H1 (cell line): ENCODE data around the gene CHCHD6. TPM values are rescaled to one million over a fixed set of nuclear protein-coding genes. Genes with fewer than 3 reads are reported as not detected.

Experiments
- CTCF ChIA-PET: fragments of 300-600 bp; sonication (Branson Sonifier 250); formaldehyde crosslinking; loops from one replicate; lab custom pipeline; 2021; ENCODE audit not compliant: partially characterized antibody; lab: Charles Lee
- POLR2A ChIA-PET: fragments of 300-600 bp; sonication (Branson Sonifier 250); formaldehyde crosslinking; loops from one replicate; lab custom pipeline; 2021; ENCODE audit warnings: inconsistent platforms; ENCODE audit not compliant: partially characterized antibody; lab: Charles Lee
- DNase-seq, 2 experiments: peaks; one replicate each; pipeline versions ENCODE4 v3.0.0 to v3.0.0-alpha.2; 2010 to 2022; ENCODE audit warnings: low spot score in 2 of 2, low read depth in 1 of 2, mixed read lengths in 1 of 2
- FAIRE-seq: peaks from 2 replicates; lab custom pipeline; 2011; peaks lifted over from hg19 to GRCh38; lab: Jason Lieb, UNC
- H2AFZ ChIP-seq: 2 replicates; pipeline ENCODE4 v1.8.1; 2012; ENCODE audit warnings: low read length, inconsistent platforms
- H2AK5ac ChIP-seq: 2 replicates; pipeline ENCODE4 v1.6.1; 2013; ENCODE audit warnings: low read depth, low read length
- H2BK120ac ChIP-seq: replicated peaks from 2 replicates; pipeline ENCODE3; 2013; ENCODE audit warnings: low read depth, low read length, inconsistent platforms
- H2BK12ac ChIP-seq: 2 replicates; pipeline ENCODE4 v1.6.1; 2013; ENCODE audit warnings: low read depth, low read length
- H2BK15ac ChIP-seq: 2 replicates; pipeline ENCODE4 v1.6.1; 2013; ENCODE audit warnings: low read length
- H2BK20ac ChIP-seq: 2 replicates; pipeline ENCODE4 v1.6.1; 2013; ENCODE audit warnings: low read length
- H2BK5ac ChIP-seq: 2 replicates; pipeline ENCODE4 v1.6.1; 2013; ENCODE audit warnings: low read depth, low read length
- H3K14ac ChIP-seq: 2 replicates; pipeline ENCODE4 v1.6.1; 2013; ENCODE audit warnings: inconsistent platforms; ENCODE audit not compliant: insufficient read length
- H3K18ac ChIP-seq: 2 replicates; pipeline ENCODE4 v1.6.1; 2013; ENCODE audit warnings: low read length; ENCODE audit errors: extremely low read depth
- H3K23ac ChIP-seq: 2 replicates; pipeline ENCODE4 v1.6.1; 2013; ENCODE audit warnings: inconsistent platforms; ENCODE audit not compliant: insufficient read length
- H3K23me2 ChIP-seq: 2 replicates; pipeline ENCODE4 v1.6.1; 2013; ENCODE audit warnings: low read depth, low read length
- H3K27ac ChIP-seq: 2 replicates; pipeline ENCODE4 v1.6.1; 2011; ENCODE audit warnings: low read depth, low read length, inconsistent platforms
- H3K27me3 ChIP-seq, 4 experiments: replicated peaks in 1 of 4; 1 replicate in 1 of 4; 2 replicates in 3 of 4; pipeline versions ENCODE4 v1.6.1 to v1.8.1; 2011 to 2013; ENCODE audit warnings: low read length in 3 of 4, mild to moderate bottlenecking in 3 of 4, inconsistent platforms in 2 of 4, mixed read lengths in 2 of 4, moderate library complexity in 1 of 4; ENCODE audit not compliant: control insufficient read depth in 3 of 4, insufficient read depth in 3 of 4; ENCODE audit errors: extremely low read depth in 1 of 4
- H3K36me3 ChIP-seq, 4 experiments: 2 replicates each; pipeline versions ENCODE4 v1.6.1 to v1.8.1; 2011 to 2013; ENCODE audit warnings: mild to moderate bottlenecking in 4 of 4, low read length in 3 of 4, moderate library complexity in 2 of 4, control low read depth in 1 of 4, inconsistent platforms in 1 of 4; ENCODE audit not compliant: insufficient read depth in 4 of 4, control insufficient read depth in 2 of 4
- H3K4ac ChIP-seq: replicated peaks from 2 replicates; pipeline ENCODE3; 2013; ENCODE audit warnings: low read length, low read depth, mixed read lengths, inconsistent platforms; ENCODE audit not compliant: insufficient read length
- H3K4me1 ChIP-seq, 4 experiments: replicated peaks in 1 of 4; 1 replicate in 1 of 4; 2 replicates in 3 of 4; pipeline versions ENCODE4 v1.6.1 to v1.8.1; 2011 to 2013; ENCODE audit warnings: low read length in 3 of 4, inconsistent platforms in 2 of 4, mixed read lengths in 1 of 4; ENCODE audit not compliant: insufficient read depth in 4 of 4, control insufficient read depth in 3 of 4
- H3K4me2 ChIP-seq, 2 experiments: 2 replicates each; pipeline versions ENCODE4 v1.6.1 to v1.8.1; 2011 to 2013; ENCODE audit warnings: low read depth in 2 of 2, low read length in 2 of 2, control low read depth in 1 of 2, inconsistent platforms in 1 of 2, mild to moderate bottlenecking in 1 of 2; ENCODE audit not compliant: insufficient read depth in 1 of 2
- H3K4me3 ChIP-seq, 4 experiments: fragments of 200-600, 300-600 bp in 1 of 4; sonication (generic), shearing (Covaris generic), sonication (Bioruptor Twin) in 1 of 4; 2 replicates each; pipeline versions ENCODE4 v1.5.1 to v1.8.1; 2011 to 2016; ENCODE audit warnings: low read length in 4 of 4, low read depth in 3 of 4, control low read depth in 2 of 4, inconsistent platforms in 2 of 4, mild to moderate bottlenecking in 2 of 4, mixed read lengths in 1 of 4, moderate library complexity in 1 of 4; ENCODE audit not compliant: insufficient read depth in 2 of 4; ENCODE audit errors: extremely low read depth in 1 of 4
- H3K56ac ChIP-seq: replicated peaks from 2 replicates; pipeline ENCODE3; 2013; ENCODE audit warnings: low read depth, mild to moderate bottlenecking, mixed read lengths, low read length, inconsistent platforms; ENCODE audit not compliant: insufficient read length
- H3K79me1 ChIP-seq: 2 replicates; pipeline ENCODE4 v1.6.1; 2013; ENCODE audit warnings: low read depth, low read length, control low read depth
- H3K79me2 ChIP-seq, 2 experiments: 2 replicates each; pipeline versions ENCODE4 v1.6.1 to v1.8.1; 2012 to 2013; ENCODE audit warnings: low read length in 2 of 2, mild to moderate bottlenecking in 2 of 2, inconsistent platforms in 1 of 2; ENCODE audit not compliant: insufficient read depth in 2 of 2, control insufficient read depth in 1 of 2
- H3K9ac ChIP-seq, 4 experiments: replicated peaks in 1 of 4; 1 replicate in 1 of 4; 2 replicates in 3 of 4; pipeline versions ENCODE4 v1.6.1 to v1.8.1; 2011 to 2013; ENCODE audit warnings: low read depth in 3 of 4, low read length in 3 of 4, control low read depth in 2 of 4, mild to moderate bottlenecking in 2 of 4, moderate library complexity in 2 of 4, inconsistent platforms in 1 of 4; ENCODE audit errors: extremely low read depth in 1 of 4
- H3K9me3 ChIP-seq, 2 experiments: 2 replicates each; pipeline versions ENCODE4 v1.6.1 to v1.8.1; 2012 to 2013; ENCODE audit warnings: mild to moderate bottlenecking in 2 of 2, moderate library complexity in 2 of 2, control low read depth in 1 of 2, inconsistent platforms in 1 of 2, low read depth in 1 of 2, low read length in 1 of 2, mixed read lengths in 1 of 2; ENCODE audit not compliant: insufficient read depth in 2 of 2
- H4K20me1 ChIP-seq, 2 experiments: replicated peaks in 1 of 2; 2 replicates each; pipeline versions ENCODE3 to v1.8.1; 2011 to 2013; ENCODE audit warnings: inconsistent platforms in 2 of 2, low read length in 2 of 2, mild to moderate bottlenecking in 1 of 2; ENCODE audit not compliant: insufficient read depth in 2 of 2, control insufficient read depth in 1 of 2
- H4K5ac ChIP-seq: 2 replicates; pipeline ENCODE4 v1.6.1; 2013; ENCODE audit warnings: low read length, low read depth, mixed read lengths, inconsistent platforms; ENCODE audit not compliant: insufficient read length
- H4K8ac ChIP-seq: 2 replicates; pipeline ENCODE4 v1.8.0; 2013; ENCODE audit warnings: mild to moderate bottlenecking, moderate library complexity, low read length, inconsistent platforms; ENCODE audit not compliant: insufficient read depth; ENCODE audit errors: extremely low read depth
- H4K91ac ChIP-seq: replicated peaks from 2 replicates; pipeline ENCODE3; 2013; ENCODE audit warnings: low read length, mixed read lengths, inconsistent platforms; ENCODE audit not compliant: insufficient read length
- BACH1 ChIP-seq: IDR thresholded peaks from 2 replicates; pipeline ENCODE4 v1.6.1; 2012; ENCODE audit warnings: low read length, improper control_type of control experiment
- CBX8 ChIP-seq: fragments of 300-800, 300-1000 bp; sonication (generic); IDR thresholded peaks from 2 replicates; pipeline ENCODE4 v1.7.1; 2016; ENCODE audit warnings: low read depth, low read length, borderline replicate concordance
- CHD1 ChIP-seq: IDR thresholded peaks from 2 replicates; pipeline ENCODE4 v1.6.1; 2012; ENCODE audit warnings: low read depth, low read length, improper control_type of control experiment
- HDAC2 ChIP-seq, 2 experiments: fragments of 300-600 bp in 1 of 2; sonication (generic) in 1 of 2; IDR thresholded peaks; 2 replicates each; pipeline ENCODE4 v1.6.1; 2011 to 2012; ENCODE audit warnings: low read depth in 2 of 2, low read length in 2 of 2, mild to moderate bottlenecking in 2 of 2, moderate library complexity in 2 of 2, borderline replicate concordance in 1 of 2, inconsistent platforms in 1 of 2
- JUND ChIP-seq: IDR thresholded peaks from 2 replicates; pipeline ENCODE4 v1.6.1; 2011; ENCODE audit warnings: mild to moderate bottlenecking, improper control_type of control experiment, low read length
- MAFK ChIP-seq: IDR thresholded peaks from 2 replicates; pipeline ENCODE4 v1.6.1; 2012; ENCODE audit warnings: low read depth, mild to moderate bottlenecking, improper control_type of control experiment, low read length
- SAP30 ChIP-seq: fragments of 300-600 bp; sonication (generic); IDR thresholded peaks from 2 replicates; pipeline ENCODE4 v1.7.1; 2012; ENCODE audit warnings: low read length, moderate library complexity, mild to moderate bottlenecking, inconsistent platforms; ENCODE audit not compliant: insufficient read depth, insufficient replicate concordance
- SP4 ChIP-seq: IDR thresholded peaks from 2 replicates; pipeline ENCODE4 v1.6.1; 2012; ENCODE audit warnings: low read length, inconsistent platforms
- TEAD4 ChIP-seq: IDR thresholded peaks from 2 replicates; pipeline ENCODE4 v1.6.1; 2012; ENCODE audit warnings: low read depth, low read length, inconsistent platforms, mixed read lengths
- USF2 ChIP-seq: IDR thresholded peaks from 2 replicates; pipeline ENCODE4 v1.6.1; 2011; ENCODE audit warnings: low read length, improper control_type of control experiment
- ZNF274 ChIP-seq: IDR thresholded peaks from 2 replicates; pipeline ENCODE4 v1.7.0; 2012; ENCODE audit warnings: low read length, borderline replicate concordance; ENCODE audit errors: extremely low read depth
- WGBS, 2 experiments: shearing (Covaris generic) in 1 of 2; methylation state at CpG; one replicate each; pipeline versions ENCODE4 v1.1.6 to v1.1.7; 2013 to 2015; ENCODE audit warnings: low lambda C conversion rate in 2 of 2, mixed read lengths in 2 of 2, inconsistent platforms in 1 of 2, low coverage in 1 of 2, missing lambda C conversion rate in 1 of 2; ENCODE audit not compliant: insufficient replicate concordance in 2 of 2, insufficient coverage in 1 of 2, insufficient read length in 1 of 2; ENCODE audit errors: extremely low coverage in 1 of 2, missing lambda C conversion rate in 1 of 2; 5-methylcytosine and 5-hydroxymethylcytosine counted together
- polyA plus RNA-seq, 7 experiments: library from polyadenylated mRNA; depleted of rRNA in 3 of 7; stranded (reverse) in 5 of 7; unstranded in 2 of 7; fragments of >200 nt in 5 of 7; fragments of 200-250 nt in 2 of 7; gene quantifications; 1 replicate in 5 of 7; 2 replicates in 1 of 7; 4 replicates in 1 of 7; pipeline versions ENCODE4 v1.2.1 to v1.2.3, GENCODE V29; 2011 to 2013; ENCODE audit warnings: missing spikeins in 2 of 7, mixed read lengths in 2 of 7
- total RNA-seq: library from RNA; stranded (reverse); fragmentation: NEBNext Ultra II Directional; extraction: Animal tissue kit (Norgen Biotek cat#: 25700); gene quantifications from 2 replicates; pipeline ENCODE4 v1.2.1, GENCODE V29; 2021
- TF ChIP-seq, protein P1 (sequence below): IDR thresholded peaks from 2 replicates; pipeline ENCODE4 v1.6.1; 2012; ENCODE audit warnings: inconsistent platforms

Gene CHCHD6
- total and polyA plus RNA-seq, 2 of the 8 experiments (the other 6 are each of a cell fraction or from before 2014, with no cell fraction given): 32.4 to 37.6 TPM

GRCh38 chr3:126937973-126938372, 233.9 kb downstream of the CHCHD6 start:
- TF ChIP-seq TEAD4 (no peak), SP4 (no peak), CHD1 (no peak), MAFK (no peak), SAP30 (no peak), USF2 (no peak), JUND (no peak), CBX8 (no peak), ZNF274 (no peak), HDAC2 (IDR thresholded peaks at IDR 0.05; ENCODE audit: borderline replicate concordance in 1 of 2, low read depth in 2 of 2, low read length in 2 of 2) (no peak), BACH1 (no peak)
- TF ChIP-seq, protein P1, sequence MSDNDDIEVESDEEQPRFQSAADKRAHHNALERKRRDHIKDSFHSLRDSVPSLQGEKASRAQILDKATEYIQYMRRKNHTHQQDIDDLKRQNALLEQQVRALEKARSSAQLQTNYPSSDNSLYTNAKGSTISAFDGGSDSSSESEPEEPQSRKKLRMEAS: no peak
- TF ChIP-seq, all 59 proteins: peak for 0
- Histone ChIP-seq H3K4me3 (no peak overlapping the region), H3K9me3 (no peaks in the 10 kb centered on the region), H3K9ac (no peak overlapping the region), H2BK20ac (no peak overlapping the region), H3K4me2 (no peak overlapping the region), H2BK12ac (no peak overlapping the region), H4K20me1 (peaks cover 0 to 2% of the 10 kb centered on the region in 2 experiments), H3K79me2 (no peaks in the 10 kb centered on the region), H4K5ac (no peak overlapping the region), H4K91ac (no peak overlapping the region), H3K23ac (no peak overlapping the region), H3K14ac (no peak overlapping the region), H4K8ac (no peak overlapping the region), H3K4ac (no peak overlapping the region), H3K79me1 (peaks cover 4% of the 10 kb centered on the region; the same call in 1 of the 2 replicates), H3K4me1 (no peaks in the 10 kb centered on the region), H2AFZ (no peak overlapping the region), H2BK5ac (no peak overlapping the region), H3K18ac (no peak overlapping the region), H2BK120ac (no peak overlapping the region), H3K23me2 (no peaks in the 10 kb centered on the region), H3K36me3 (no peaks in the 10 kb centered on the region), H3K27ac (no peak overlapping the region), H2AK5ac (no peak overlapping the region), H2BK15ac (no peak overlapping the region), H3K27me3 (no peaks in the 10 kb centered on the region), H3K56ac (no peak overlapping the region)
- ChIA-PET POLR2A (interaction anchor here (1.1 kb wide), 1 partner anchor 28 kb away, joined by 3 read pairs; no protein-coding TSS in a partner anchor), CTCF (interaction anchor here (0.7 to 4.6 kb wide), 13 partner anchors 8 to 253 kb away, joined by 3 to 24 read pairs (median 4); no protein-coding TSS in a partner anchor)
- DNase-seq (no peak), FAIRE-seq (no peak)
- WGBS, 2 experiments: 95% methylated on average over 7 of the region's 7 CpGs; no CpG with 5 or more reads in 1 of the 2 experiments
